GF-D8 (cell line): Measurements from ENCODE around the gene PBRM1.

Experiments used
- DNase-seq: peaks from one replicate; lab custom pipeline; 2025; lab: John Stamatoyannopoulos, UW

Gene PBRM1

DNA sequence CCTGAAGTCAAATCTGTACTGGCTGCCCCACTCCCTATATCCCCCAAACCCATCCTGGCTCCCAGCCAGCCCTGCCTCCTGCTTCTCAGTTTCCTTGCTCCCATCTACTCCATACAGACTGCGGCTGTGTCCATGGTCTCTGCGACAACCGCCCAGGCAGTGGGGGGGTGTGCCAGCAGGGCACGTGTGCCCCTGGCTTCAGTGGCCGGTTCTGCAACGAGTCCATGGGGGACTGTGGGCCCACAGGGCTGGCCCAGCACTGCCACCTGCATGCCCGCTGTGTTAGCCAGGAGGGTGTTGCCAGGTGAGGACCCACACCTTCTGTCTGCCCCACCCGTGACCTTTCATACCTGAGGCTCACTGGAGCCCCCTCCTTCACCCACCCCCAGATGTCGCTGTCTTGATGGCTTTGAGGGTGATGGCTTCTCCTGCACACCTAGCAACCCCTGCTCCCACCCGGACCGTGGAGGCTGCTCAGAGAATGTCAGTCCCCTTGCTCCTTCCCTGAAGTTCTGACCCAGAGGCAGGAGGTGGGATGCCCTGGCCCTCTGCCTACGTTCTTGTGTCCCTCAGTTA, 175.9 kb downstream of the PBRM1 start:
- no peak for DNase-seq

DNA sequence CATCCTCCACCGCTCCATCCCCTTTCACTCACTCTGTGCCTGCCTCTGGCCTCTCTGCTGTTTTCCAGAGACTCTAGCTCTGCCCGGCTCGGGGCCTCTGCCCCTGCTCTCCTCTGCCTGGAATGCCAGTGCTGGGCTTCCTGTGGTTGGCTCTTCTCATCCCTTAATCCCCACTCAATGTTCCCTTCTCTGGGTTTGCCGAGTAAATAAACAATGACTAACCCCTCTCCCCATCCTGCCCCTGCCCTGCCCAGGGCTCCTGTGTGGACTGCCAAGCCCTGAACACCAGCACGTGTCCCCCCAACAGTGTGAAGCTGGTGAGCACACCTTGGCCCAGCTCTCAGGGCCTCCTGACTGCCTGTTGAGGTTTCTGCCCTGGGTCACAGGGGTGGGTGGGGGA, 178.4 kb downstream of the PBRM1 start:
- no peak for DNase-seq

DNA sequence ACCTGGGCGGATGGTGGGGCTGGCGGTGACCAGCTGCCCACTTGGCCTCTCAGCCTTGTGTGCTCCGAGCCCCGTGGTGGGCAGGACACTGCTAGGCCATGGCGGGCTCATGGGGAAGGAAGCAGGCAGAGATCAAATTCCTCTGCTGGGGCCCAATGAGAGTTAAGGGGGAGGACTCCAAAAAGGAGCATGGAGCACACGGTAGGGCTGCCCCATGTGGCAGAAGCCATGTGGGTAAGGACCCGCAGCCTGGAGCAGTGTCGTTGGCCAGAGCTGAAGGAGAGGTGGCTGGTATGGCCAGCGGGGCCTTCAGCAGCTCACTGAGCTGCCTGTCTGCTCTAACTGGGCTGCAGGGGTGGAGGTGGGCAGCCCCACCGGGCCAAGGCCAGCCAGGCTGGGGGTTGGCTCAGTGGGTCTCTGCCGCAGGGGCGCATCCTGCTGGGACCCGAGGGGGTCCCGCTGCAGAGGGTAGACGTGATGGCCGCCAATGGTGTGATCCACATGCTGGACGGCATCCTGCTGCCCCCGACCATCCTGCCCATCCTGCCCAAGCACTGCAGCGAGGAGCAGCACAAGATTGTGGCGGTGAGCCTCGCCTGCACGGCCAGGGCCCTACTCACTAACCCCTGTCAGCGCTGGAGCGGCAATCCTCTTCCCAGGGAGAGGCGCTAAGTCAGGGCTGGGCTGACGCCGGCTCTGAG, 179.3 kb downstream of the PBRM1 start:
- no peak for DNase-seq

DNA sequence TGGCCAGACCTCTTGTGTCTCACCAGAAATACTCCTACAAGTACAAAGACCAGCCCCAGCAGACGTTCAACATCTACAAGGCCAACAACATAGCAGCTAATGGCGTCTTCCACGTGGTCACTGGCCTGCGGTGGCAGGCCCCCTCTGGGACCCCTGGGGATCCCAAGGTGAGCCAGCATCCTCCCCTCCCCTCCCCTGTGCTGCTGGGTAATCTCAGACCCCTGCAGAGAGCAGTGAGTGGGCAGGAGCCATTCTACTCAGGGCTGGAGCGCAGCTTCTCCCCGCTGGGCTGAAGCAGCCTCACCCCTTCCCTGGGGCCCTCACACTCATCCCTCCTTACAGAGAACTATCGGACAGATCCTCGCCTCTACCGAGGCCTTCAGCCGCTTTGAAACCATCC, 180.7 kb downstream of the PBRM1 start:
- no peak for DNase-seq

DNA sequence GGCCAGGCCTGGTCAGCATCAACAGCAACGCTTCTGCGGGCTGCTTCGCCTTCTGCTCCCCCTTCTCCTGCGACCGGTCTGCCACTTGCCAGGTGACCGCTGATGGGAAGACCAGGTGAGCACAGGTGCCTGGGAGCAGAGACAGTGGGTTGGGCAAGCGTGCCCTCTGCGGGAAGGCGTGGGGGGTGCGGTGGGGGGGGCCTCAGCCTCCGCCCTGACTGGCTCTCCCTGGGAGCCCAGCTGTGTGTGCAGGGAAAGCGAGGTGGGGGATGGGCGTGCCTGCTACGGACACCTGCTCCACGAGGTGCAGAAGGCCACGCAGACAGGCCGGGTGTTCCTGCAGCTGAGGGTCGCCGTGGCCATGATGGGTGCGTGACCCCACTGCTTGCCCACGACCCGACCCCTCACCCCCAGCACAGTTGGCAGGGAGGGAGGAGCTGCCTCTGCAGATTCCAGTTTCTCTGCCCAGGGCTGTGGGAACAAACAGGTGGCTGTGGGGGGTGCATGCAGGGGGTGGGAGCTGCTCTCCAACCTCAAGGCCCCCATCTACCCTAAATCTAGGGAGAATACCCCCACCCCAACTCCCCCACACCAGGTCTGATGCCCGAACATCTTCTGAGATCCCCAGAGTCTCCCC, 181.8 kb downstream of the PBRM1 start:
- DNase-seq: no peak

DNA sequence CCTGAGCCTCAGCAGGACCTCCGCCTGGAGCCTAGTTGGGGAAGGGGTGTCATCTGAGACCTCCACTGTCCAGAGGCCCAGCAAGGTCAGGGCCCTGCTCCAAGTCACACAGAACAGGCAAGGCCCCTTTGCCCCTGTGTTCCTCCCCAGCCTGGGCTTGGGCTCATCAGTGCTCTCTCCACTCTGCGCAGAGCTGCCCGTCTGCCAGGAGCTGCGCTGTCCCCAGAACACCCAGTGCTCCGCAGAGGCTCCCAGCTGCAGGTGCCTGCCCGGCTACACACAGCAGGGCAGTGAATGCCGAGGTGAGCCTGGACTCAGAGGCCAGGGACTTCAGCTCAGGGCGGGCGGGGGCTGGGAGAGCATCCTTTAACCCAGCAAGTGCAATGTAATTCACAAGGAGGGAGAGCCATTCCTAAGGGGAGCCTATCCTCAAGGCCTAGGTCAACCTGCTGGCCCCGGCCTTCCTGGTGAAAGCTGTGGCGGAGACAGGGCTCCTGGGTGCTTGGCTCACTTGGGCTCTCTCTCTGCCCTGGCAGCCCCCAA, 182.8 kb downstream of the PBRM1 start:
- no peak for DNase-seq

DNA sequence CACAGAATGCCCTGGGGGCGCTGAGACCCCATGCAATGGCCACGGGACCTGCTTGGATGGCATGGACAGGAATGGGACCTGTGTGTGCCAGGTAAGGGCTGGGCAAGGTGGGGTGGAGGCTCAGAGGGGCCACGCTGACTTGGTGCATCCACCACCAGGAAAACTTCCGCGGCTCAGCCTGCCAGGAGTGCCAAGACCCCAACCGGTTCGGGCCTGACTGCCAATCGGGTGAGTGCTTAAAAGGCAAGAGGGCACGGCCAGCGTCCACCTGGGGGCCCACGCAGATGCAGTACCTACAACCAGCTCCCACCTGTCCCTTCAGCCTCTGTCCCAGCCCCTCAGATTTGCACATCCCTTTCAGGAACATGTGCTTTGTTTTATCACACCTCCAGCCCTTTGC, 183.7 kb downstream of the PBRM1 start:
- no peak for DNase-seq

DNA sequence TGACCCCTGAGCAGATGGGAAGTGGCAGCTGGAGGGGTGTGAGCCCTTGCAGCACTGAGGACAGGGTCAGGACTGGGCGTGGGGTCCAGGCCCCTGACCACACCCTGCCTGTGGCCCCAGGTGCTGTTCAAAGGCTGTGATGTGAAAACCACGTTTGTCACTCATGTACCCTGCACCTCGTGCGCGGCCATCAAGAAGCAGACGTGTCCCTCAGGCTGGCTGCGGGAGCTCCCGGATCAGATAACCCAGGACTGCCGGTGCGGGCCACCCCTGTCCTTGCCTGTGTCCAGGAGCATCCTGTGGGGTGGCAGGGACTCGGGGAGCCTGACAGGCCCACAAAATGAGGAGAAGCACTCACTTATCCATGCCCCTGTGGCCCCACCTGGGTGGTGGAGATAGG, 184.7 kb downstream of the PBRM1 start:
- DNase-seq: no peak

DNA sequence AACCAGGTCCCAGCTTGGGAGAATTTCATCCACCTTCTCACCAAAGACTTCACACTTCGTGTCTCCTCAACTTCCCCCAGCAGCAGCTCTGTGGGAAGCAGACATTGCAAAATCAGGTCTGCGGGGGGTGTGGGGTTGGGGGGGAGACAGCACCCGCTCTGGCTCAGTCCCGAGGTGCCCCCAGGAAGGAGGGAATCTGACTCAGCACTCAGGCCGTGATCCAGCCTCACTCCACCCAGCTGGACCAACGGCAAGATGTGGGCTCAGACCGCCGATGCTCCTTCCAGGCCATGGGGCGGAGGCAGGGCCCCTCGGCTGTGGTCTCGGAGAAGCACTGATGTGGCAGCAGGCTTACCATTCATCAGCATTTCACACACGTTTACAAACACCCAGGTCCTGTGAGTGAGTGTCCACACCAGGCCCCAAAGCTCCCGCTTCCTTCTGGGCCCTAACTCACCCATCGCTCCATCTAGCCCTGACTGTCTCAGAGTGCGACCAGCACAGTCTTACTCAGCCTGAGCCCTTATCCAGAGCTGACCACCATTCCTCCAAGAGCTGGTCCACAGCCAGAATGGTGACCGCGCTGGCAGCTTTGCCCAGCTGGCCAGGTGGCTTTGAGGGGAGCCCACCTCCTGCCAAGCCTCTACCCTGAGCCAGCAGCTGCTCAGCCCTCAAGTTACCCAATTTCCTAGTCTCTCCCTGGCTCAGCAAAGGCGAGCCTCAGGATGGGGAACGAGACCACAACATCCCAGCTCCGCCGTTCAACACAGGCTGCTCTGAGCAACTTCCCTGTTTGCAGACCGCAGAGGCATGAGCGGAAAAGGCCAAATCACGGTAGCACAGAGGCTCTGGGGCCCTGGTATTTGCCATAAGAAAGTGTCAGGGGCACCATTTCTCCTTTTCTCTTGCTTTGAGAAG, 187.3 kb downstream of the PBRM1 start:
- peak; percentile 98 for DNase-seq

DNA sequence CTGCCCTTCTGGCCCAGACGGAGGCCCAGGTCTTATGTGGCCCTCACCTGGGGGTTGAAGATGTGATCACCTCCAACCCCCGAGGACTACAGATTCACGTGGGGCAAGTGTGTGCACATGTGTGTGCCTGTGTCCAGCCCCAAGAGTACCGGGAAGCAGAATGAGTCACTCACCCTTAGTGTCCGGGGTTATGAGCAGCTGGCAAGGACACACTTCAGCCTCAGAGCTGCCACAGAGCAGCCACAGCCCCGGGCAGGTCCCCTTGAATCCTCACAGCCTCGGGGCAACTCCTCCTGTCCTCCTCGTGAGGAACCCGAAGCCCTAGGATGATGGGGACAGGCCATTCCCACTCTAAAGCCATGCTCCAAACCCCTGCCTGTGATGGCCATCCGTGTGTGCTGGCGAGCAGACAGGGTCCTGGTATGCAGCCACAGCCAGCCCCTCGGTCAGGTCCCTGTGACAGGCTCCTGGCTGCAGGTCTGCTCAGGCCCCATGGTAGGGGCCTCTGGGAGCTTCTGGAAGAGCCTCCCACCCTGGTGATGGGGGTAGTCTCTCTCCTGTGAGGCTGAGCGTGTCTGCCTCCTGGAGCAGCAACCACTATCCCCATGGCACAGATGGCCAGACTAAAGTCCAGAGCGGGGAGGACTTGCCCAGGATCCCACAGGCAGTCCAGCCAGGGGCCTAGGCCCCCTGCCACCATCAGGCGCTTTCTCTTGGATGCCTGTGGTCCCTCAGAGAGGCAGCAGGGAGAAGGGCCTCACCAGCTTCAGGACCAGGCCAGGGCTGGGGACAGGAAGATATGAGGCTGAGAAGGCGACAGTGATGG, 189.7 kb downstream of the PBRM1 start:
- no peak for DNase-seq
